Erythroblast (primary cell): ENCODE results near the gene ATXN10.

ENCODE experiments used
- GATA1 ChIP-seq: IDR thresholded peaks from 2 replicates; pipeline ENCODE4 v1.6.1; 2011; ENCODE audit warnings: low read depth, mild to moderate bottlenecking, control low read depth, low read length, moderate library complexity
- POLR2A ChIP-seq: IDR thresholded peaks from 2 replicates; pipeline ENCODE4 v1.6.1; 2011; ENCODE audit warnings: mild to moderate bottlenecking, low read length

DNA sequence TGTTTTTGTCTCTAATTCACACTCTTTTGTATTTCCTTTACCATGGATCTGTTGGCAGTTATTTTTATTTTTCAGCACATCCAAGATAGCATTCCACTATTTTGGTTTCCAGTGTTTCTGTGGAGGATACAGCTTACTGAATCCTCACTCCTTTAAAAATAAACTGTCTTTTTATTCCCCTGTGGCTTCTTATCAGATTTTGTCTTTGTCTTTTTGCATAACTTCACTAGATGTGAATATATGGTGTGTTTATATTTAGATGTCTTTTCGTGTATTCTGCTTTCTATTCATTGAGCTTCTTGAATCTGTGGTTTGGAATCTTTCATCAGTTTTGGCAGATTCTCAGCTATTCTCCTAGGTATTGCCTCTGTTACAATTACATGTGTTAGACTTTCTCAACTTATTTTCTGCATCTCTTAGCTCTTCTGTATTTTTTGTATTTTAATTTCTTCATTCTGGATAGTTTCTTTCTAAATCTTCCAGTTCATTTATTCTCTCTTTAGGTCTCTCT, 7.4 kb upstream of the ATXN10 start:
- no peak for TF ChIP-seq POLR2A
- no peak for TF ChIP-seq GATA1
